Activated naive CD4-positive, alpha-beta T cell treated with anti-CD3 and anti-CD28 coated beads, Interleukin-2, amount 50 U/mL, for 16 hours (primary cell): ENCODE results near the gene C13orf46.

Experiments used
- DNase-seq: peaks from one replicate; pipeline ENCODE4 v3.0.0-alpha.2; 2020

C13orf46 gene

DNA sequence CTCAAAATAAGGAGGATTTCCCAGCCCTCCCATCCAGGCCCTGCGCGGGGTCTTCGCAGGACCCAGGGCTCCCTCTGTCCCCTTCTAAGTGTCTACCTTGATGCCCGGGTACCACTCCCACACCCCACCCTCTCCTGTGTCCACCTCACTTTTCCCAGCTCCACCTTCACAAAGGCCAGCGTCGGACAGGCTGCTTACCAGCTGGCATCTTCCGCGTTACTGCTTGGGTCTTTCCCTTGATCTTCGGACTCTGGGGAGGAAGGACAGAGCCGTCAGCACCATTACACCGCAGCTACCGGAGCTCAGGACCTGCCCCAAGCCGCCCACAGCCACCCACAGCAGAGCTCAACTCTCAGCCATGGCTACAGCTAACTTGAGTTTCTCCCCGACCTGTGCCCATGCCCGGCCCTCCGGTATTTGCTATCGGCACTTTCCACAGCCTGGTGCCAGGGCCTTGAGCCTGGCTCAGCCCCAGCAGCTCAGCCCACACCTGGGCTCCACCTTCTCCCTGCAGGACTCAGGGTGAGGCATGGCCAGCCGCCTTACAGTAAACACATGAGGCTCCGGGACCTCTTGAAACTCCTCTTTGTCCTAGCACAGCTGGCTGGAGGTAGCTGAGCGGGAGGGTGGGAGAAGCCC lies 3.8 kb downstream of the C13orf46 start:
- DNase-seq, result no peak

DNA sequence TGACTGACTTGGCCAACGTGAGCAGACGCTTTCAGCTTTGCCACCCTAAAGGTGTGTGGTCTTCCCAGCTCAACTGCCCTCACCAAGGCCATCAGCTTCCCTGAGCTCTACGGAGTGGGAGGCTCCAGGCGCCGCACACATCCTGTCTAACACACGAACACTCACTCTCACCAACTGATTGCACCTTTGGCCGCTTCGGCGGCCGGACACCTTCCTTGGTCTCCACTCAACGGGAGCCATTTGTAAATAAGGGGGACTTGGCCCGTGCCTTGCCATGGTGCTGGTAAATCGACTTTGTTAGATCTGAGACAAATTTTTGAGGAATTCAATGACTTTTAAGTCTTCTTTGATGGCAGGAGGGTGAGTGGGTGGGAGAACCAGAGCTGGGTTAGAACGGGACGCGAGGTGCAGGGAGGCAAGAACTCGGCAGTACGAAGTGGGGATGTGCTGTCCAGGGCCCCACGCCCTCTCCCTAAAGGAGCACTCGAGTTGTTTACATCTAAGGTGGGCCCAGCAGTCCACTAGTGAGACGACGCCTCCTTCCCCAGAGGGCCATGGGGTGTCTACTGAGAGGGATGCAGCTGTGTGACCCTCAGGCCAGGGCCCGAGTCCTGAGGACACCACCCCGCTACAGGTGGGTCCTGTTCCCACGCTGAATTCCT lies 4.4 kb downstream of the C13orf46 start:
- DNase-seq, result no peak

DNA sequence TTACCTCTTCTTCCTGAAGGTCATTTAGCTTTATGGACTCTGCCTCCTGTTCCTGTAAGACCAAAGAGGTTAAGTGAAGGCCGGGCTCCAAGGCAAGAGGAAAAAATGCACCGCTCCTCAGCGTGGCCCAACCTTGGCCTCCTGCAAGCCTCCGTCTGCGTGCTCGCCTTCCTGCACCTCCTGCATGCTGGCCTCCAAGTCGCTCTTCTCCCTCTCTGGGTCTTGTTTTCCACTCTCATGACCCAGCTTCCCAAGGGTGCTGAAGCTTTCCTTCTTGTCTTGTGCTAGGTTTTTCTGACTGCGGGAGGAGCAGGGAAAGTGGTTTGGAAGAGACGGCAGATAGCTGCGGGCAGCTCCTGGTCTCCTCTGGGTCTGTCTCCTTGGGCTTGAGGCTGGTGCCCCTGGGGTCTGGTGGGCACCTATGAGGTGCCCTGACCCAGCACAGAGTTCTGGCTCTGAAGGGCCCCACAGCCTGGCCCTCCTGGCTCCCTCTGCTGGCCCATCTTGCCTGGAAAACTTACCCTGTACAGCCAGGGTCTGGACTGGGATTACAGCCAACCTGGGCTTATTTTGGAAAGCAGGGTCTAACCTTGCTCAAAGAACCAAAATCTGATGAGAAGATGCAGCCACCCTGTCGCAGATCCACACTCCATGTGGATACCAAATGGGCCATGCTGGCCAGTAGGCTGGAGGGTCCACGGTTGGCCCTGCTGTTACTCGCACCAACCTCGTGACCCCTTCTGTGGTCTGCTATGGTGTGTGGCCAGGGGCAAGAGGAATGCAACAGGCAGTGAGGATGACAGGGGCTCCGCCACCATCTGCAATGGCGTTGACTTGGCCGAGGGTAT lies 5.2 kb downstream of the C13orf46 start:
- DNase-seq, result no peak

- DNase-seq, result no peak
These were observed 6.0 kb downstream of the C13orf46 start for GRCh38 chr13:113967729-113968462.

DNA sequence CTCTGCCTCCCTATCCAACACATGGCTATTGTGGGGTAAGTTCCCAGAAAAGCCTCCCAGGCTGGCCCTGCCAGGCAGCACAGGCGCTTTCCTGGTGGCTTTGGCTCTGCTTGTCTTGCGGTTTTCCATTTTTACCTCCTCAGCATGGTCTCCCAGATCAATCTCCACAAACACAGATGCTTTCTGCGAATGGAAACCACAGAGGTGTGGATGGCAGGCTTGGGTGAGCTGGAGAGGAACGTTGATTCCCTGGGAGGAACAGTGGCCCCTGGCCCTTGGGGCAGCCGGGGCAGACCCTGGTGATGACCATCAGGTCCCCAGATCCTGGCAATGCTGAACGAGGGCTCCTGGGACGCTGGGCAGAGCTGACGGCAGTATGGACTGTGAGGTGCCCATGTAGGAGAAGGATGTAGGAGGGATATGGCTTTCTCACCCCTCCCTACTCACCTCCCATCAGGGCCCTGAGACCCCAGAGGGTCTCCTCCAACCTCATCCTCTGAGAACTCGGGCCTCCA lies 6.6 kb downstream of the C13orf46 start:
- DNase-seq, result no peak

GRCh38 chr13:113965968-113966884 lies 7.7 kb downstream of the C13orf46 start:
- DNase-seq, result no peak

- no peak for DNase-seq
These were observed 8.4 kb downstream of the C13orf46 start for GRCh38 chr13:113965383-113965874.

- no peak for DNase-seq
These were observed 9.5 kb downstream of the C13orf46 start for GRCh38 chr13:113964251-113964995.

DNA sequence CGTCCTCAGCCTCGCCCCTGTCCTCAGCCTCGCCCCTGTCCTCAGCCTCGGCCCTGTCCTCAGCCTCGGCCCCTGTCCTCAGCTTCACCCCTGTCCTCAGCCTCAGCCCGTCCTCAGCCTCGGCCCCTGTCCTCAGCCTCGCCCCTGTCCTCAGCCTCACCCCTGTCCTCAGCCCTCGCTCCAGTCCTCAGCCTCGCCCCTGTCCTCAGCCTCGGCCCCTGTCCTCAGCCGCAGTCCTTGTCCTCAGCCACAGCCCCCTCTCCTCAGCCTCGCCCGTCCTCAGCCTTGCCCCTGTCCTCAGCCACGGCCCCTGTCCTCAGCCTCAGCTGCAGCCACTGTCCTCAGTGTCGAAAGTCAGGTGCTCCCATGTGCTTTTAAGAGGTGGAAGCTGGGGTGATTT lies 10.5 kb downstream of the C13orf46 start:
- no peak for DNase-seq

GRCh38 chr13:113962975-113963374 lies 10.9 kb downstream of the C13orf46 start:
- no peak for DNase-seq

GRCh38 chr13:113962386-113962785 lies 11.5 kb downstream of the C13orf46 start:
- DNase-seq, result no peak

GRCh38 chr13:113960276-113960948 lies 13.5 kb downstream of the C13orf46 start:
- DNase-seq, result no peak

DNA sequence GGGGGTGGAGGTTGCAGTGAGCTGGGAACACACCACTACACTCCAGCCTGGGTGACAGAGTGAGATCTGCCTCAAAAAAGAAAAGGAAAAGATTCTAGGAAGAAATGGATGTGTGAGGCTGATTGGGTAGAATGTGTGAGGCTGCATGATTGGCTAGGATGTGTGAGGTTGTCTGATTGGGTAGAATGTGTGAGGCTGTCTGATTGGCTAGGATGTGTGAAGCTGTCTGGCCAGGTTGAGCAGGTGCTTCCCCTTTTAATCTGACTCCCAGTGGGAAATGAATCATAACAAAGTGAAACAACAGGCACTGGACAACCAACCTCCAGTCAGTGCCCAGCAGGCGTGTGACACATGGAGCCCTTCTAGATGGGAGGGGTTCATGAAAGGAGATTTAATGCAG lies 14.7 kb downstream of the C13orf46 start:
- no peak for DNase-seq

DNA sequence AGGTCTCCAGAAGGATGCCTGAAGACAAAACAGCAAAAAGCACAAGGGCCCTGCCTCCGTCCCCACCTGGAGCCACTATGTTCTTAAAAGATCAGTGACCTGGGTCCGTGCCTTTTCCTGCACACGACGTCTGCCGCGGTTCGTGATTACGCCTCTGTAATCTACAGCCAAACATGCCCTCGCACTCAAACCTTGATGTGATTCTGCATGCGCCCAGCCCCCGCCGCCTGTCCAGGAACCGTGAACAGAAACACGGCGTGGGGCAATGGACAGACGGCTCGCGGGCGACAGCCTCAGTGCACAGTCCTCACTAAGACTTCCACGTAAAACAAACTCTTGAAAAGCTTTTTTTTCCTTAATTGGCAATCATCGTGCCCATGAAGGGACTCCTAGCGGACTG lies 15.5 kb downstream of the C13orf46 start:
- no peak for DNase-seq

DNA sequence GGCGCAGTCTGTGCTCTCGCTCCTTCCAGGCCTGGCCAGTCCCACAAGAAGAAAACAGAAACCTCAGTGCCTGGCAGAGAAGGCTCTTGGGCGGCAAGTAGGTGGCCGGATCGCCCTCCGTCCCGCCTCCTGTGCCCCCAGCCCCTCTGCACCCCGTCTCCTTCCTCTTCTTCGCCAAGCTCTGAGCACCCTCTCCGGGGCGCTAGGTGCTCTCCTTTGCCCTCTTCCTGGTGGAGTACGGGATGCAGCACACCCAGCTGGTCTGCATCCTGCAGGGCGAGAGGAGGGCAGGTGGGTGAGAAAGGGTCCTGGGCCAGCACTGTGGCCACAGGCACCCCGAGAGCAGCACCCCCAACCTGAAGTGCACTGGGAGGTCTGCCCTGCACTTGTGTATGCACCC lies 17.3 kb downstream of the C13orf46 start:
- no peak for DNase-seq

DNA sequence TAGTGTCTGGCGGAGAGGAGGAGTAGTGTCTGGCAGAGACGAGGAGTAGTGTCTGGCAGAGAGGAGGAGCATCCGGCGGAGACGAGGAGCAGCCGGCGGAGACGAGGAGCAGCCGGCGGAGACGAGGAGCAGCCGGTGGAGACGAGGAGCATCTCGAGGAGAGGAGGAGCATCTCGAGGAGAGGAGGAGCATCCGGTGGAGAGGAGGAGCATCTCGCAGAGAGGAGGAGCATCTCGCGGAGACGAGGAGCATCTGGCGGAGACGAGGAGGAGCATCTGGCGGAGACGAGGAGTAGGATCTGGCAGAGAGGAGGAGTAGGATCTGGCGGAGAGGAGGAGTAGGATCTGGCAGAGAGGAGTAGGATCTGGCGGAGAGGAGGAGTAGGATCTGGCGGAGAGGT lies 18.2 kb downstream of the C13orf46 start:
- no peak for DNase-seq

DNA sequence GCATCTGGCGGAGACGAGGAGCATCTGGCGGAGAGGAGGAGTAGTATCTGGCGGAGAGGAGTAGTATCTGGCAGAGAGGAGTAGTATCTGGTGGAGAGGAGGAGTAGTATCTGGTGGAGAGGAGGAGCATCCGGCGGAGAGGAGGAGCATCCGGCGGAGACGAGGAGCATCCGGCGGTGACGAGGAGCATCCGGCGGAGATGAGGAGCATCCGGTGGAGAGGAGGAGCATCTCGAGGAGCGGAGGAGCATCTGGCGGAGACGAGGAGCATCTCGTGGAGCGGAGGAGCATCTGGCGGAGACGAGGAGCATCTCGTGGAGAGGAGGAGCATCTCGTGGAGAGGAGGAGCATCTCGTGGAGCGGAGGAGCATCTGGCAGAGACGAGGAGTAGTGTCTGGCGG lies 18.6 kb downstream of the C13orf46 start:
- DNase-seq, result no peak

DNA sequence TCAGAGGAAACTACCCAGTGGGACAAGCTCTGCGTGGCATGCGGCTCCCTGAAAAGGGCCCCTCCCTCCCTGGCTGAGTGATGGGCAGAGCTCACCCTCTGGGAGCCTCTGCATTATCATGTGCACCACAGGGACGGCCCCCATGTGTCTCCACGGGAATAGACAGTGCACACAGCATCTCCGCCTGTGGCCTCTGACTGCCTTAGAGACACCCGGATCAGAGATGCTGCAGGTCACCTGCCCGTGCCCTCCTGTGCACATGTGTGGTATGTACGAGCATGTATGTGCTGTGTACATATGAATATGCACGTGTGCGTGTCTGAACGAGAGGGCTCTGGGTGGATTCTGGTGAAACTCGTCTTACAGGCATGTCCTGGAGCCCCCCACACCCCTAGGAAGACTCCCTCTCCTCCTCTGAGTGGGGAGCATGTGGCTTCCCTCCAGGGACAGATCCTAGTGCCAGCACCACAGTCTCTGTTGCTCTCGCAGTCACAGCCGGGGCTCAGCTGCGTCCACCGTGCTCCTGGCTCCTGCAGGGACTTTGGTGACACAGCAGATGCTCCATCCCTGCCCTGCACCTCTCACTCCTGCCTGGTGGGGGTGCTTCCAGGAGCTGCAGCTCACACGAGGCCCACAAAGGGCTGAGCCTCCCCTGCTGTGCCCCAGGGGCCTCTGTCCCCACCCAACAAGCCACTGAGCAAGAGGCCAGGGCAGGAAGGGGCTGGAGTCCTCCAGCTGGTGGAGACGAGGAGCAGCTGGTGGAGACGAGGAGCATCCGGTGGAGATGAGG lies 19.6 kb downstream of the C13orf46 start:
- no peak for DNase-seq

- DNase-seq, result no peak
These were observed 20.3 kb downstream of the C13orf46 start for GRCh38 chr13:113953561-113953960.
